ENCODE measurements around the gene RASGRP2.

DNA sequence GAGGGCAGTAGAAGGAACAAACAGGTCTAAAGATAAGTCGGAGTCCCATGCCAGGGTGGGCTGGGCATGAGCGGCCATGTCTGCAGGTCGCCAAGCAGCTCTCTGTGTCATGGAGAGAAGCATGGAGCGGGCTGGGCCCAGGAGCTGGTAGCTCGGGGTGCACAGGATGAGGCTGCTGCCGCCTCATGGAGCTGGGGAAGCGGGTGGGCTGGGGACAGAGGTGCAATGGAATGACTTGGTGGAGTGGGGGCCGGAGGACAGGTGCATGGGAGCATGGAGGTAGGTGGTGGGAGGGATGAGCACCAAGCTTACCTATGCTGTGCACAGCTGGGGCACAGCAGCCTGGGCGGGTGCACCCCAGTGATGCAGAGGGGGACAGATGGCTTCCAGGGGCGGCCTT, 24.5 kb downstream of the RASGRP2 start:
- TF ChIP-seq, protein P1, sequence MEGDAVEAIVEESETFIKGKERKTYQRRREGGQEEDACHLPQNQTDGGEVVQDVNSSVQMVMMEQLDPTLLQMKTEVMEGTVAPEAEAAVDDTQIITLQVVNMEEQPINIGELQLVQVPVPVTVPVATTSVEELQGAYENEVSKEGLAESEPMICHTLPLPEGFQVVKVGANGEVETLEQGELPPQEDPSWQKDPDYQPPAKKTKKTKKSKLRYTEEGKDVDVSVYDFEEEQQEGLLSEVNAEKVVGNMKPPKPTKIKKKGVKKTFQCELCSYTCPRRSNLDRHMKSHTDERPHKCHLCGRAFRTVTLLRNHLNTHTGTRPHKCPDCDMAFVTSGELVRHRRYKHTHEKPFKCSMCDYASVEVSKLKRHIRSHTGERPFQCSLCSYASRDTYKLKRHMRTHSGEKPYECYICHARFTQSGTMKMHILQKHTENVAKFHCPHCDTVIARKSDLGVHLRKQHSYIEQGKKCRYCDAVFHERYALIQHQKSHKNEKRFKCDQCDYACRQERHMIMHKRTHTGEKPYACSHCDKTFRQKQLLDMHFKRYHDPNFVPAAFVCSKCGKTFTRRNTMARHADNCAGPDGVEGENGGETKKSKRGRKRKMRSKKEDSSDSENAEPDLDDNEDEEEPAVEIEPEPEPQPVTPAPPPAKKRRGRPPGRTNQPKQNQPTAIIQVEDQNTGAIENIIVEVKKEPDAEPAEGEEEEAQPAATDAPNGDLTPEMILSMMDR (tag by site-specific recombination; IDR thresholded peaks at IDR 0.05), result no peak
- TF ChIP-seq ZBTB20 (tag by site-specific recombination; IDR thresholded peaks at IDR 0.05) (no peak), ZNF701 (tag by site-specific recombination; IDR thresholded peaks at IDR 0.05) (no peak), ZNF302 (tag by site-specific recombination; IDR thresholded peaks at IDR 0.05; ENCODE audit: low read depth) (no peak), ZIC2 (tag by site-specific recombination; IDR thresholded peaks at IDR 0.05) (no peak), PRDM10 (tag by site-specific recombination; IDR thresholded peaks at IDR 0.05) (no peak), ZNF140 (tag by site-specific recombination; IDR thresholded peaks at IDR 0.05) (no peak), ZBTB49 (tag by site-specific recombination; IDR thresholded peaks at IDR 0.05; ENCODE audit: low read depth) (no peak), ZNF639 (tag by site-specific recombination; IDR thresholded peaks at IDR 0.05) (no peak)
- TF ChIP-seq, protein P2, sequence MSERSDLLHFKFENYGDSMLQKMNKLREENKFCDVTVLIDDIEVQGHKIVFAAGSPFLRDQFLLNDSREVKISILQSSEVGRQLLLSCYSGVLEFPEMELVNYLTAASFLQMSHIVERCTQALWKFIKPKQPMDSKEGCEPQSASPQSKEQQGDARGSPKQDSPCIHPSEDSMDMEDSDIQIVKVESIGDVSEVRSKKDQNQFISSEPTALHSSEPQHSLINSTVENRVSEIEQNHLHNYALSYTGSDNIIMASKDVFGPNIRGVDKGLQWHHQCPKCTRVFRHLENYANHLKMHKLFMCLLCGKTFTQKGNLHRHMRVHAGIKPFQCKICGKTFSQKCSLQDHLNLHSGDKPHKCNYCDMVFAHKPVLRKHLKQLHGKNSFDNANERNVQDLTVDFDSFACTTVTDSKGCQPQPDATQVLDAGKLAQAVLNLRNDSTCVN (tag by site-specific recombination; optimal IDR thresholded peaks at IDR 0.05), result no peak

Data from HEK293 (cell line).